GM19035 (cell line): ENCODE measurements around the gene KNDC1.
"Not testable (repeated sequence)": the region's sequence is repeated elsewhere in the genome, so short reads cannot be mapped to it uniquely, and the experiment has no call there.

Experiments
- ATAC-seq: cut with Tn5 transposase; IDR thresholded peaks from one replicate; pipeline ENCODE4 v1.9.1; 2021; ENCODE audit not compliant: unreplicated experiment

Gene KNDC1

DNA sequence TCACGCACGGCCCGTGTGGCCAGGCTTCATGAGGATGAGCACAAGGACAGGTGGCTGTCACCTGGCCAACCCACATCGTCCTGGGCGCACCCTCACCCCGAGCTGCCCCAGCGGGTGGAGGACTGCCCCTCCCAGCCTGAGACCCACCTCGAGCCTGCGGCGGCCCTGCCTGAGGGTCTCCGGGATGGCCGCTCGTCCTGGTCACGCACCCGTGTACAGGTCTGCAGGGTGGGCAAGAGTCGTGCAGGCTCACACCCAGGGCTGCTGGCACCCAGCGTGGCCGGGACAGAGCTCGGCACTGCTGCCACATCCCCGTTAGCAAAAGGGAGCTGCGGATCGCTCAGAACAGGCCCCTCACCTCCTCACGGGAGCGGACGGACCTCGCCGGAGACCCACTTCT, 55.6 kb downstream of the KNDC1 start:
- ATAC-seq = no peak

DNA sequence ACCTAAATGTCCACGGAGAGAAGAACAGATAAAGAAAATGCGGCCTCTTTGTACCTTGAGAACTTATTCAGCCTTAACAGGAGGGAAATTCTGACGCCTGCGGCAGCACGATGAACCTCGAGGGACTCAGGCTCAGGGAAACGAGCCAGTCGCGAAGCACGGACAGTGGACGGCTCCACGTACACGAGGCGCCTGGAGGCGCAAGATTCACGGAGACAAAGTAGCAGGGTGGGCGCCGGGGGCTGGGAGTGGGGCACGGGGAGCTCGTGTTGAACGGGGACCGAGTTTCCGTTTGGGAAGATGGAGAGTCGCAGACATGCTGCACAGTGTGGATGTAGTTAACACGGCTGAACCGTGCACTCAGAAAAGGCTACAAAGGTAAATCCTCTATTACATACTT, 56.8 kb downstream of the KNDC1 start:
- ATAC-seq = no peak

- ATAC-seq = no peak
Measured at GRCh38 chr10:133217800-133218589, 58.0 kb downstream of the KNDC1 start.

- ATAC-seq = no peak
Measured at GRCh38 chr10:133218891-133219290, 58.9 kb downstream of the KNDC1 start.

DNA sequence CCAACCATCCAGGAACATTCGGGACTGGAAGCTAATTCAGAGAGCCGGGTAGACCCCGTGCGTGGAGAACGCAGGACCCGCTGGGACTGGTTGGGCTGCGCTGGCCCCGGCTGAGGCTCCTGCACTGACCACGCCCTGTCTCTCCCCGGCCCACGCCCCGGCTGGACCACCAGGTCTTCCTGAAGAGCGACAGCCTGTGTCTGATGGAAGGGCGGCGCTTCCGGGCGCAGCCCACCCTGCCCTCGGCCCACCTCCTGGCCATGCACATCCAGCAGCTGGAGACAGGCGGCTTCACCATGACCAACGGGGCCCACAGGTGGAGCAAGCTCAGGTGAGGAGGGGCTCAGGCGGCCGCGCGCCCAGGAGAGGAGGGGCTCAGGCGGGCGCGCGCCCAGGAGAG, 59.8 kb downstream of the KNDC1 start:
- ATAC-seq = no peak

DNA sequence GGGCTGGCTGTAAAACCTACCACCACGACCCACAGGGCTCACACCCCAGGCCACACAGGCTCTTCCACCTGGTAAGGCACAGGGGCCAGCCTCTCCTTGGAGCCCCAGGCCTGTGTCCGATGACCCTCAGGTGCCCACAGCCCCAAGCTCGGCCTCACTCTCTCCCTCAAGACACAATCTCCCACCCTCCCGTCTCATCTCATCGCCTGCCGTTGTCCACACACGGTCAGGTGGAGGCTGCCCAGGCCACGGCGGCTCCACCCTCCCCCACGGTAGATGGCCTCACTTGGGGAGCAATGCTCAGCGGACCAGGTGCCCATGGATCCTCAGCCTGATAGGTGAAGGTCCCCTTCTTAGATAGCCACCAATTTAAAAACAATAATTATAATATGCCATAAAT, 61.3 kb downstream of the KNDC1 start:
- ATAC-seq = no peak

GRCh38 chr10:133221756-133222155, 61.7 kb downstream of the KNDC1 start:
- not testable (repeated sequence) for ATAC-seq

- no peak for ATAC-seq
Measured at GRCh38 chr10:133224076-133224475, 64.1 kb downstream of the KNDC1 start.

DNA sequence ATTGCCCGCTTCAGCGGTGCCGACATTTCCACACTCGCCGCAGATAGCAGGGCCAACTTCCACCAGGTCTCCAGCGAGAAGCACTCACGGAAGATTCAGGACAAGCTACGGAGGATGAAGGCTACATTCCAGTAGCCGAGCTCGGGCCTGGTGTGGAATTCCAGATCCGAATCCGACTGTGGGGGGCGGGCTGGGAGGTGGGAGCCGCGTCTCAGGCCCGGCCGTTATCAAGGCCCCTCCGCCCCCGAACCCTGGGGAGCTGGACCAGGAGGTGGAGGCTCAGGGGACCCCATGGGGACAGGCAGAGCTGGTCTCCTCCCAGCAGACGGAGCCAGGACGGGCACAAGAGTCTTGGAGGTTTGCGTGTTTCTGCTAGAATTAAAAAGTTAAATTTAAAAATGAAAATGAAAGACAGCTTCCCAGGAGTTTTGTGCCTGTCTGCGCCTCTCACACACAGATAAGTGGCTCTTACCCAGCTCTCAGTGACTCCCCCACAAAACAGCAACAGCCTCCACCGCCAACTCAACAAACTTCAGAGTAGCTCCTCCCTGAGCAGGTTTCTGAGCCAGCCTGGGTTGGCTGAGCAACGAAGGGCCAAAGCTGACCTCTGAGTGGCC, 64.8 kb downstream of the KNDC1 start:
- ATAC-seq = no peak

DNA sequence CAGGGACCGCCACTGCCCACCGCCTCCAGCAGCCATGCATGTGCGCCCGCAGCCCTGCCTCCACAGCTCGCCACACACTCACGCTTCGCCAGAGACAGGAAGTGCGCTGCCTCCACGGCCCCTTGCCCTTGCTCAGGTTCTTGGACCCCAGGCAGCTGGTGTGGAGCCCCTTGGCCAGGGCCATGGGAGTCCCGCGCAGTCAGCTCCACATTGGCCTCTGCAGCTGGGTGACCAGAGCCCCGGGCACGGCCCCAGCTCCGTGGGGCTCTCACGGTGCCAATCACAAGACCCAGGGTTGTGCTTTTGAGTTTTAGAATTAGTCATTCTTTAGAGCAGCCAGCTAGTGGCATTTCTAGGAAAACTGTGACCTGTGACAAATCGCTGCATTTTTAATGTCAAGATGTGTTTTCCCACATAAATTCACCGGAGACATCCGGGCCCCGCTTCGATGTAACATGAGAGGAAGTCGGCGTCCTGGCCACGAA, 65.7 kb downstream of the KNDC1 start:
- no peak for ATAC-seq

GRCh38 chr10:133226251-133226808, 66.3 kb downstream of the KNDC1 start:
- ATAC-seq = no peak

DNA sequence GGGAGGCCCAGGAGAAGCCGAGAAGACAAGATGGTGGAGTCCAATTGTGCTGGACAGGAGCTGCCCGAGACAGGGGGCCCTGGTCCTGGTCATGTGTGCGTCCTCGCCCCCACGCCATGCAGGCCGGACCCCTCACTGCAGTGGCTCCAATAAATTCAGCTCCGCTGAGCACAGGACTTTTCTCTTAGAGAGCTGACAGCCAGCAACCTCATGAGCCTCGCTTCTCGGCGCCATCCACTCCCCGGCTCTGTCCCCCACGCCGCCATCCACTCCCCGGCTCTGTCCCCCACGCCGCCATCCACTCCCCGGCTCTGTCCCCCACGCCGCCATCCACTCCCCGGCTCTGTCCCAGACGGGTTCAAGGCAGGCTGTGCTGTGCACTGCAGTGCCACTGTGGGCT, 67.2 kb downstream of the KNDC1 start:
- ATAC-seq = no peak

GRCh38 chr10:133229265-133230043, 69.4 kb downstream of the KNDC1 start:
- ATAC-seq = no peak

DNA sequence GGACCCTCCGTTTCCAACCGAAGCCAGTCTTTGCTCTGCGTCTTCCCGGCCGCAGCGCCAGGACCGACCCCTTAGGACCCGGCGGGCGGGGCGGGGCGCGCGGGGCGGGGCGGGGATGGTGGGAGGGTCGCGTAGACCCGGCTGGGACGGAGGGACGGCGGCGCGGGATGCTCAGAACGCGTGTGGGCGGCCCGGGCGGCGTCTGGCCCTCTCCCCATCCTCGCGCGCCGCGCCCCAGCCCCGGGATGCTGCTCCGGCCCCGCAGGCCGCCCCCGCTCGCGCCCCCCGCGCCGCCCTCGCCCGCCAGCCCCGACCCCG, 70.0 kb downstream of the KNDC1 start, which contains the start of gene UTF1:
TSS of gene UTF1 (plus strand) at position 174 of the 318 bp plus-strand sequence. CDS start at position 246, 72 bp downstream.
- no peak for ATAC-seq

GRCh38 chr10:133230387-133231195, 70.6 kb downstream of the KNDC1 start:
- ATAC-seq = no peak

GRCh38 chr10:133231244-133231945, 71.4 kb downstream of the KNDC1 start:
- no peak for ATAC-seq

GRCh38 chr10:133231946-133232574, 72.0 kb downstream of the KNDC1 start:
- no peak for ATAC-seq

- ATAC-seq = not testable (repeated sequence)
Measured at GRCh38 chr10:133234796-133235195, 74.8 kb downstream of the KNDC1 start.

DNA sequence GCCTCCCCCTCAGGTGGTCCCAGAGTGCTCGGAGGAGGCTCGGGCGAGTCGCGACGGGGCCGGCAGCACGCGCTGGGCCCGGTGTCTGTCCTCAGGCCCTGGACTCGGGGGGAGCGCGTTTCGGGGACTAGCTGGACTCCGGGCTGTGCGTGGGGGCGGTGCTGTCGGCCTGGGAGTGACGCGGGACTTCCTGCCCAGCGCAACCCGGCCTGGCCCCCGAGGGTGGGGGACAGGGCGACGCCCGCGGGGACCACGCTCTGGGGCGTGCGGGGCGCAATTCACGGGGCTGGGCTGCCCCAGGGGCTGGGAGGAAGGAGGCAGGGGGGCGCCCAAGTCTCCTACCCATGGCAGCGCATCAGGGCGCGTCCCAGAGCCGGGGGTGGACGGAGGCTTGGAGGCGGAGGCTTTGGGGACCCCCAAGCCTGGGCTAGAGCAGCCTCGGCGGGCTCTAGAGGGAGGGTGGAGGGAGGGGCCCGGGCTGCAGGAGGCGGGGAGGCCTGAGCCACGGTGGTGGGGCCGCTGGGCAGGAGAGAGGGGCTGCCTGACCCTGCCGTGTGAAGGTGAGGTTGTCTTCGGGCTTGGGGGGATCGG, 75.3 kb downstream of the KNDC1 start:
- ATAC-seq = no peak
